Smooth muscle cell (in vitro differentiated cells): Measurements from ENCODE around the gene SLC26A1. TPM values are rescaled to one million over a fixed set of nuclear protein-coding genes. Genes with fewer than 3 reads are reported as not detected.

Source experiments
- DNase-seq: peaks from one replicate; lab custom pipeline; 2025; ENCODE audit not compliant: unreplicated experiment; lab: John Stamatoyannopoulos, UW
- H2AFZ ChIP-seq: fragments of 200-600 bp; sonication (generic); 2 replicates; pipeline ENCODE4 v1.6.0; 2016; ENCODE audit warnings: antibody characterized with exemption, low read depth, mild to moderate bottlenecking
- H3F3A ChIP-seq: fragments of 200-600 bp; sonication (generic); 2 replicates; pipeline ENCODE4 v1.6.0; 2017; ENCODE audit warnings: antibody characterized with exemption, low read depth
- H3K27ac ChIP-seq: fragments of 200-600 bp; sonication (generic); 2 replicates; pipeline ENCODE4 v1.5.1; 2016; ENCODE audit warnings: low read depth, mild to moderate bottlenecking
- H3K27me3 ChIP-seq: fragments of 200-600 bp; sonication (generic); 2 replicates; pipeline ENCODE4 v1.6.1; 2016; ENCODE audit warnings: low read depth, mild to moderate bottlenecking
- H3K36me3 ChIP-seq: fragments of 200-600 bp; sonication (generic); 2 replicates; pipeline ENCODE4 v1.5.1; 2016; ENCODE audit warnings: low read depth
- H3K4me1 ChIP-seq: fragments of 200-600 bp; sonication (generic); 2 replicates; pipeline ENCODE4 v1.5.1; 2016; ENCODE audit warnings: low read depth
- H3K4me2 ChIP-seq: fragments of 200-600 bp; sonication (generic); 2 replicates; pipeline ENCODE4 v1.6.0; 2016; ENCODE audit warnings: mild to moderate bottlenecking
- H3K4me3 ChIP-seq: fragments of 200-600 bp; sonication (generic); 2 replicates; pipeline ENCODE4 v1.5.1; 2016; ENCODE audit warnings: mild to moderate bottlenecking
- H3K79me2 ChIP-seq: fragments of 200-600 bp; sonication (generic); 2 replicates; pipeline ENCODE4 v1.6.0; 2016; ENCODE audit warnings: low read depth, mild to moderate bottlenecking
- H3K9ac ChIP-seq: fragments of 200-600 bp; sonication (generic); 2 replicates; pipeline ENCODE4 v1.6.0; 2016; ENCODE audit warnings: low read depth
- H3K9me3 ChIP-seq: fragments of 200-600 bp; sonication (generic); replicated peaks from 2 replicates; pipeline ENCODE4 v1.5.1; 2016; ENCODE audit warnings: low read depth
- H4K20me1 ChIP-seq: fragments of 200-600 bp; sonication (generic); 2 replicates; pipeline ENCODE4 v1.6.0; 2016; ENCODE audit warnings: low read depth
- WGBS: methylation state at CpG from one replicate; pipeline ENCODE4 v1.1.7; 2016; ENCODE audit warnings: low lambda C conversion rate; 5-methylcytosine and 5-hydroxymethylcytosine counted together
- polyA plus RNA-seq: library from polyadenylated mRNA; unstranded; fragments of >200 nt; fragmentation: Nextera tagmentation; extraction: Ambion mirVana; gene quantifications from 2 replicates; pipeline ENCODE4 v1.2.1, GENCODE V29; 2016
- total RNA-seq: library from RNA; depleted of rRNA; stranded (reverse); fragments of >200 nt; gene quantifications from 2 replicates; pipeline ENCODE4 v1.2.3, GENCODE V29; 2014
- TF ChIP-seq, protein P1 (sequence below): fragments of 200-600 bp; sonication (generic); IDR thresholded peaks from 2 replicates; pipeline ENCODE4 v1.5.1; 2017; ENCODE audit warnings: borderline replicate concordance, mild to moderate bottlenecking, antibody characterized with exemption; ENCODE audit not compliant: insufficient read depth, poor library complexity, severe bottlenecking

Gene SLC26A1
- total and polyA plus RNA-seq, 2 experiments from 2014 or later, result 0.67 to 1.7 TPM

DNA sequence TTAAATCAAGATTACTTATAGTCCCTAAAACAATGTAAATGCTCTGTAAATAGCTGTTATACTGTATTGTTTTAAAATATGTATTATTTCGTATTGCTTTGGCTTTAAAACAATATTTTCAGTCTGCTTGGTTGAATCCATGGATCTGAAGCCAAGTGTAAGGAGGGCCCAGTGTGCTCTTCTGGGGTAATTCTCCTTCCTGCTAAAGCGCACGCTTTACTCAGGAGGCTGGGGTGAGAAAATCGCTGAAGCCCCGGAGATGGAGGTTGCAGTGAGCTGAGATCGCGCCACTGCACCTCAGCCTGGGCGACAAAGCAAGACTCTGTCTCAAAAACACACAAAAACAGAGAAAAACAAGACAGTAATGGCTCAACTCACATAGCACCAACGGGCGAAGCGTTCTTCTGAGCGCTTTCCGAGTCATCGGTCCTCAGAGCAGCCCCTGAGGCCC is 6.8 kb downstream of the SLC26A1 start:
- H3K9ac ChIP-seq, result peak overlapping the region; percentile 74
- DNase-seq, result no peak
- H3K4me2 ChIP-seq, result peak overlapping the region; percentile 90
- TF ChIP-seq, protein P1, sequence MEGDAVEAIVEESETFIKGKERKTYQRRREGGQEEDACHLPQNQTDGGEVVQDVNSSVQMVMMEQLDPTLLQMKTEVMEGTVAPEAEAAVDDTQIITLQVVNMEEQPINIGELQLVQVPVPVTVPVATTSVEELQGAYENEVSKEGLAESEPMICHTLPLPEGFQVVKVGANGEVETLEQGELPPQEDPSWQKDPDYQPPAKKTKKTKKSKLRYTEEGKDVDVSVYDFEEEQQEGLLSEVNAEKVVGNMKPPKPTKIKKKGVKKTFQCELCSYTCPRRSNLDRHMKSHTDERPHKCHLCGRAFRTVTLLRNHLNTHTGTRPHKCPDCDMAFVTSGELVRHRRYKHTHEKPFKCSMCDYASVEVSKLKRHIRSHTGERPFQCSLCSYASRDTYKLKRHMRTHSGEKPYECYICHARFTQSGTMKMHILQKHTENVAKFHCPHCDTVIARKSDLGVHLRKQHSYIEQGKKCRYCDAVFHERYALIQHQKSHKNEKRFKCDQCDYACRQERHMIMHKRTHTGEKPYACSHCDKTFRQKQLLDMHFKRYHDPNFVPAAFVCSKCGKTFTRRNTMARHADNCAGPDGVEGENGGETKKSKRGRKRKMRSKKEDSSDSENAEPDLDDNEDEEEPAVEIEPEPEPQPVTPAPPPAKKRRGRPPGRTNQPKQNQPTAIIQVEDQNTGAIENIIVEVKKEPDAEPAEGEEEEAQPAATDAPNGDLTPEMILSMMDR, result no peak
- no peaks in the 10 kb centered on the region for H3K27me3 ChIP-seq
- peaks cover 18% of the 10 kb centered on the region for H3K4me1 ChIP-seq
- H3F3A ChIP-seq, result no peaks in the 10 kb centered on the region
- 10% methylated on average over 14 of the region's 14 CpGs for WGBS
- no peak overlapping the region for H3K27ac ChIP-seq
- peak overlapping the region; percentile 93 for H2AFZ ChIP-seq
- peak overlapping the region; percentile 69 for H3K4me3 ChIP-seq
- no peaks in the 10 kb centered on the region for H3K79me2 ChIP-seq
- H3K9me3 ChIP-seq, result no peaks in the 10 kb centered on the region
- no peaks in the 10 kb centered on the region for H3K36me3 ChIP-seq
- no peaks in the 10 kb centered on the region for H4K20me1 ChIP-seq

DNA sequence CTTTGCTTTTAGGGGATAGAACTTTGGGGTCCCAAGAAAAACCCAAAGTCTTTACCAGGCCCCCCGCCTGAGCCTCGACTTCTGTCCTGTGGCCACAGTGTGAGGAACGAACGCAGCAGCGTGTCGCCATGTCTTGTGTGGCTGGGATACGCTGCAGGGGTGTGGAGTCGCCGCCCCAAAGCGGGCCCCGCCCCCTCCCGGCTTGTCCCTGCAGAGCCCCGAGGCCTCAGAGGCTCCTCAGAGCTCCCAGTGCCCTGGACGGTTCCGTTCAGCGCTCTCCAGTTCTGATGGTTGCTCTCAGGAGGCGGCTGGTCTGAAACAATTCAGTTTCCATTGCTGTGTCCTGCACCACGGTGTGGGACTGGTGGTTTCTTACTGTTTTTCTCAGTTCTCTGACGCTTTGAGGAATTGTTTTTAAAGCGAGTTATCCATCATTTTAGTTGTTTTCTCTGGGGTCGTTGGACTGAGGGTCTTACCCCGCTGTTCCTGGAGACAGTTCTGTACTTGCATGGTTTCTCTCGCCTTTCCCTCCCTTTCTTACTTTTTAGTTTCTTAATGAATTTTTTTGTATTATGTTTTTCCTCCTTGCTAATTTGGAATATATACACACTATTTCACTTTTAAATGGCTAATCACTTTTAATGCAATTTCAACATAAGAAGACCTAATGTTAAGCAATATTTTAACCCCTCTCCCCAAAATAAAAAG is 7.9 kb downstream of the SLC26A1 start:
- Histone ChIP-seq H3K27ac (no peak overlapping the region), H3K36me3 (no peaks in the 10 kb centered on the region), H3K4me1 (peaks cover 18% of the 10 kb centered on the region), H3K9me3 (no peaks in the 10 kb centered on the region), H3K27me3 (no peaks in the 10 kb centered on the region), H3K4me2 (peak overlapping the region; percentile 90), H3K79me2 (no peaks in the 10 kb centered on the region), H3K4me3 (peak overlapping the region; percentile 45), H4K20me1 (no peaks in the 10 kb centered on the region), H2AFZ (peak overlapping the region; percentile 81), H3K9ac (no peak overlapping the region), H3F3A (no peaks in the 10 kb centered on the region)
- peak; percentile 32 for DNase-seq
- WGBS, result 32% methylated on average over 16 of the region's 23 CpGs
- TF ChIP-seq, protein P1, result no peak

DNA sequence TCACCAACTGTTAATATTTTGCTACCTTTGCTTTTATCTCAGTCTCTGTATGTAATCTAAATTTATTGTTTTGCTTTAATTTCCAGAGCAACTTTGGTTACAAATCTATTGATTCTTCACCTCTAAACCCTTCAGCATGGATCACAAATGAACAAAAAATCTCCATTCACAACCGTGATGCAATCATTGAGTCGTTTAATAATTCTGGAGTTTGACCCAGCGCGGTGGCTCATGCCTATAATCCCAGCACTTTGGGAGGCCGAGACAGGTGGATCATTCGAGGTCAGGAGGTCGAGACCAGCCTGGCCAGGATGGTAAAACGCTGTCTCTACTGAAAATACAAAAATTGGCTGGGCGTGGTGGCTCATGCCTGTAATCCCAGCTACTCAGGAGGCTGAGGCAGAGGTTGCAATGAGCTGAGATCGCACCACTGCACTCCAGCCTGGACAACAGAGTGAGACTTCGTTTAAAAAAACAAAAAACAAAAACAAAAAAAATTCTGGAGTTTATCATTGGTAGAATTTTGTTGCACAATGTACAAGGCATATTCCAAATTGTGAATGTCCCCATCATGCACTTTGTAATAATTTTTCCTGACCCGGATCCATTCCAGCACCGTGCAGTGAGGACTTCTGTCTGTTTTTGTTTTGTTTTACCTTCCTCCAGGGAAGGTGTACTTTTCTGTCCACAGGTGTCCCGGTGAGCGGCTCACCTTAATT is 8.7 kb downstream of the SLC26A1 start:
- no peak for DNase-seq
- Histone ChIP-seq H3K9me3 (no peaks in the 10 kb centered on the region), H3K27ac (no peak overlapping the region), H3K9ac (no peak overlapping the region), H2AFZ (peak overlapping the region; percentile 81), H3K79me2 (no peaks in the 10 kb centered on the region), H3K4me2 (peak overlapping the region; percentile 90), H3K36me3 (no peaks in the 10 kb centered on the region), H3K4me3 (peak overlapping the region; percentile 45), H4K20me1 (no peaks in the 10 kb centered on the region), H3K27me3 (no peaks in the 10 kb centered on the region), H3F3A (no peaks in the 10 kb centered on the region), H3K4me1 (peaks cover 18% of the 10 kb centered on the region)
- 83% methylated on average over 15 of the region's 15 CpGs for WGBS
- TF ChIP-seq, protein P1, result no peak
